MM.1S (cell line): ENCODE results near the gene CERKL.

Source experiments
- DNase-seq: peaks from one replicate; pipeline ENCODE4 v3.0.0-alpha.2; 2015
- H2AFZ ChIP-seq: fragments of 300-600 bp; sonication (generic); 2 replicates; pipeline ENCODE4 v1.6.0; 2016; ENCODE audit warnings: antibody characterized with exemption, low read length
- H3F3A ChIP-seq: fragments of 300-600 bp; sonication (generic); 2 replicates; pipeline ENCODE4 v1.6.1; 2016; ENCODE audit warnings: mild to moderate bottlenecking, antibody characterized with exemption, low read length, moderate library complexity, mixed read lengths; ENCODE audit not compliant: insufficient read depth
- H3K27ac ChIP-seq: fragments of 300-600 bp; sonication (generic); 2 replicates; pipeline ENCODE4 v1.5.1; 2016; ENCODE audit warnings: mild to moderate bottlenecking, low read length
- H3K27me3 ChIP-seq: fragments of 300-600 bp; sonication (generic); replicated peaks from 2 replicates; pipeline ENCODE4 v1.6.0; 2016; ENCODE audit warnings: low read length; ENCODE audit not compliant: insufficient read depth
- H3K36me3 ChIP-seq: fragments of 300-600 bp; sonication (generic); replicated peaks from 2 replicates; pipeline ENCODE4 v1.6.1; 2016; ENCODE audit warnings: mild to moderate bottlenecking, low read length, mixed read lengths; ENCODE audit not compliant: insufficient read depth
- H3K4me1 ChIP-seq: fragments of 300-600 bp; sonication (generic); 2 replicates; pipeline ENCODE4 v1.6.1; 2016; ENCODE audit warnings: low read length, mixed read lengths
- H3K4me2 ChIP-seq: fragments of 300-600 bp; sonication (generic); 2 replicates; pipeline ENCODE4 v1.6.0; 2016; ENCODE audit warnings: low read depth, low read length
- H3K4me3 ChIP-seq: fragments of 300-600 bp; sonication (generic); 2 replicates; pipeline ENCODE4 v1.5.1; 2016; ENCODE audit warnings: low read length, mixed read lengths
- H3K79me2 ChIP-seq: fragments of 300-600 bp; sonication (generic); 2 replicates; pipeline ENCODE4 v1.6.1; 2016; ENCODE audit warnings: mixed run types, low read length, mixed read lengths
- H3K9ac ChIP-seq: fragments of 300-600 bp; sonication (generic); 2 replicates; pipeline ENCODE4 v1.6.1; 2016; ENCODE audit warnings: low read length, mixed read lengths
- H3K9me2 ChIP-seq: fragments of 300-600 bp; sonication (generic); replicated peaks from 2 replicates; pipeline ENCODE4 v1.6.1; 2016; ENCODE audit warnings: mild to moderate bottlenecking, low read length, mixed read lengths; ENCODE audit not compliant: insufficient read depth
- H3K9me3 ChIP-seq: fragments of 300-600 bp; sonication (generic); replicated peaks from 2 replicates; pipeline ENCODE4 v1.6.1; 2016; ENCODE audit warnings: mild to moderate bottlenecking, low read length, mixed read lengths; ENCODE audit not compliant: insufficient read depth
- H4K20me1 ChIP-seq: fragments of 300-600 bp; sonication (generic); 2 replicates; pipeline ENCODE4 v1.6.1; 2016; ENCODE audit warnings: mild to moderate bottlenecking, low read length, moderate library complexity, mixed read lengths; ENCODE audit not compliant: insufficient read depth
- CTCF ChIP-seq: fragments of 300-600 bp; sonication (generic); IDR thresholded peaks from 2 replicates; pipeline ENCODE4 v1.5.1; 2016; ENCODE audit warnings: antibody characterized with exemption, low read length, mixed read lengths
- EZH2 ChIP-seq: fragments of 300-600 bp; sonication (generic); optimal IDR thresholded peaks from 2 replicates; pipeline ENCODE3; 2017; ENCODE audit warnings: low read depth, mild to moderate bottlenecking, antibody characterized with exemption, low read length, mixed read lengths
- EZH2phosphoT487 ChIP-seq: fragments of 300-600 bp; sonication (generic); IDR thresholded peaks from 2 replicates; pipeline ENCODE4 v1.6.1; 2018; ENCODE audit warnings: antibody characterized with exemption, low read length

CERKL gene

GRCh38 chr2:181596556-181596955 is 60.3 kb downstream of the CERKL start:
- no peaks in the 10 kb centered on the region for H3F3A ChIP-seq
- TF ChIP-seq CTCF (no peak), EZH2phosphoT487 (no peak), EZH2 (no peak)
- H4K20me1 ChIP-seq = no peaks in the 10 kb centered on the region
- H3K9me2 ChIP-seq = no peaks in the 10 kb centered on the region
- H2AFZ ChIP-seq = no peak overlapping the region
- no peaks in the 10 kb centered on the region for H3K4me1 ChIP-seq
- no peak overlapping the region for H3K4me3 ChIP-seq
- no peak overlapping the region for H3K4me2 ChIP-seq
- DNase-seq = no peak
- no peaks in the 10 kb centered on the region for H3K27me3 ChIP-seq
- no peak overlapping the region for H3K9ac ChIP-seq
- no peaks in the 10 kb centered on the region for H3K9me3 ChIP-seq
- H3K27ac ChIP-seq = no peak overlapping the region
- no peaks in the 10 kb centered on the region for H3K36me3 ChIP-seq
- H3K79me2 ChIP-seq = no peaks in the 10 kb centered on the region

- no peaks in the 10 kb centered on the region for H3K36me3 ChIP-seq
- H3K4me2 ChIP-seq = no peak overlapping the region
- no peaks in the 10 kb centered on the region for H4K20me1 ChIP-seq
- no peaks in the 10 kb centered on the region for H3K9me2 ChIP-seq
- H3K4me1 ChIP-seq = no peaks in the 10 kb centered on the region
- no peaks in the 10 kb centered on the region for H3K79me2 ChIP-seq
- TF ChIP-seq EZH2phosphoT487 = no peak
- TF ChIP-seq CTCF = no peak
- no peak for TF ChIP-seq EZH2
- H2AFZ ChIP-seq = no peak overlapping the region
- H3F3A ChIP-seq = no peaks in the 10 kb centered on the region
- H3K27ac ChIP-seq = no peak overlapping the region
- no peak overlapping the region for H3K4me3 ChIP-seq
- no peak for DNase-seq
- H3K27me3 ChIP-seq = no peaks in the 10 kb centered on the region
- no peak overlapping the region for H3K9ac ChIP-seq
- H3K9me3 ChIP-seq = no peaks in the 10 kb centered on the region
Observed at GRCh38 chr2:181594322-181594721, 62.6 kb downstream of the CERKL start.

- Histone ChIP-seq H3F3A (peaks cover 23% of the 10 kb centered on the region), H3K36me3 (no peaks in the 10 kb centered on the region), H3K79me2 (no peaks in the 10 kb centered on the region), H3K4me3 (no peak overlapping the region), H3K9ac (no peak overlapping the region), H2AFZ (no peak overlapping the region), H3K4me2 (no peak overlapping the region), H3K9me2 (no peaks in the 10 kb centered on the region), H3K27ac (no peak overlapping the region), H3K4me1 (peaks cover 25% of the 10 kb centered on the region), H3K27me3 (no peaks in the 10 kb centered on the region), H3K9me3 (no peaks in the 10 kb centered on the region), H4K20me1 (no peaks in the 10 kb centered on the region)
- TF ChIP-seq EZH2phosphoT487 (no peak), EZH2 (no peak), CTCF (no peak)
- DNase-seq = no peak
Observed at GRCh38 chr2:181589779-181590178, 67.1 kb downstream of the CERKL start.
